CD4-positive, alpha-beta T cell (primary cell): Measurements from ENCODE around the gene SUMO4. TPM values are rescaled to one million over a fixed set of nuclear protein-coding genes. Genes with fewer than 3 reads are reported as not detected.

ENCODE experiments used
- ATAC-seq: fragments of 200-7000 bp; cut with Tn5 transposase; one replicate; pipeline ENCODE4 v1.10.0; 2022; ENCODE audit warnings: mild to moderate bottlenecking; ENCODE audit not compliant: poor library complexity
- CTCF ChIA-PET: fragments of 350-600 bp; sonication (Branson Sonifier 250); formaldehyde crosslinking; loops from one replicate; lab custom pipeline; 2021; ENCODE audit warnings: antibody characterized with exemption, inconsistent platforms; lab: Charles Lee
- POLR2A ChIA-PET: fragments of 350-600 bp; sonication (Branson Sonifier 250); formaldehyde crosslinking; loops from one replicate; lab custom pipeline; 2021; ENCODE audit warnings: antibody characterized with exemption, inconsistent platforms; lab: Charles Lee
- DNase-seq, 14 experiments: peaks; one replicate each; pipeline ENCODE4 v3.0.0-alpha.2; 2013 to 2020; ENCODE audit warnings: mixed read lengths in 2 of 14
- H3K27ac ChIP-seq, 2 donors: one replicate each; pipeline versions ENCODE4 v1.5.1 to v1.7.0; 2013; ENCODE audit warnings: low read length in 2 of 2, low read depth in 1 of 2, mild to moderate bottlenecking in 1 of 2
- H3K27me3 ChIP-seq, 2 experiments: 1 replicate in 1 of 2; 2 replicates in 1 of 2; pipeline versions ENCODE4 v1.6.1 to v1.7.0; 2013; ENCODE audit warnings: low read length in 2 of 2, control low read depth in 1 of 2, mild to moderate bottlenecking in 1 of 2, moderate library complexity in 1 of 2; ENCODE audit not compliant: insufficient read depth in 2 of 2, control insufficient read depth in 1 of 2
- H3K36me3 ChIP-seq: one replicate; pipeline ENCODE4 v1.6.1; 2013; ENCODE audit warnings: low read length, control low read depth; ENCODE audit not compliant: insufficient read depth
- H3K4me1 ChIP-seq: one replicate; pipeline ENCODE4 v1.6.1; 2013; ENCODE audit warnings: low read length, control low read depth; ENCODE audit not compliant: insufficient read depth
- H3K4me3 ChIP-seq: one replicate; pipeline ENCODE4 v1.5.1; 2013; ENCODE audit warnings: mild to moderate bottlenecking, low read length, moderate library complexity
- H3K9me3 ChIP-seq, 2 experiments: 1 replicate in 1 of 2; 2 replicates in 1 of 2; pipeline versions ENCODE4 v1.6.1 to v1.7.0; 2013; ENCODE audit warnings: low read length in 2 of 2, mild to moderate bottlenecking in 2 of 2, control low read depth in 1 of 2, moderate library complexity in 1 of 2; ENCODE audit not compliant: control insufficient read depth in 1 of 2, insufficient read depth in 1 of 2
- H3K27ac Mint-ChIP-seq: one replicate; pipeline ENCODE4 v1.8.0; 2020; ENCODE audit warnings: mixed read lengths
- H3K27me3 Mint-ChIP-seq: one replicate; pipeline ENCODE4 v1.8.0; 2021; ENCODE audit warnings: mixed read lengths
- H3K36me3 Mint-ChIP-seq: one replicate; pipeline ENCODE4 v1.8.0; 2021; ENCODE audit warnings: low read depth, mixed read lengths
- H3K4me1 Mint-ChIP-seq: one replicate; pipeline ENCODE4 v1.8.0; 2021; ENCODE audit warnings: low read depth, mixed read lengths
- H3K4me3 Mint-ChIP-seq: one replicate; pipeline ENCODE4 v1.8.0; 2020; ENCODE audit warnings: mild to moderate bottlenecking, mixed read lengths
- H3K9me3 Mint-ChIP-seq: one replicate; pipeline ENCODE4 v1.8.0; 2020; ENCODE audit warnings: mixed read lengths
- CTCF ChIP-seq: fragments of 200-600 bp; IDR thresholded peaks from one replicate; pipeline ENCODE4 v1.8.0; 2022; ENCODE audit warnings: antibody characterized with exemption, mild to moderate bottlenecking
- intact Hi-C, 2 experiments: fragments of 100-400 bp; cut with DNase I in 1 of 2; cut with micrococcal nuclease in 1 of 2; formaldehyde crosslinking; loops; one replicate each; pipeline versions ENCODE4 v1.15.1 to v1.9.0; 2023 to 2025; cut with DNase I, micrococcal nuclease
- total RNA-seq, 174 experiments: library from RNA in 2 of 174; stranded (reverse) in 2 of 174; gene quantifications; one replicate each; pipeline ENCODE4 v1.2.3 and lab custom pipeline; 2021 to 2026

The SUMO4 gene
- total RNA-seq, 2 experiments from 2014 or later = 8.6 to 8.7 TPM

- intact Hi-C loops = loop anchor here in 1 of 2 experiments (5.0 kb wide), 1 partner anchor 37 kb away; no protein-coding TSS in a partner anchor
- ATAC-seq = no peak
Measured at GRCh38 chr6:149379977-149380376, 20.1 kb upstream of the SUMO4 start.

GRCh38 chr6:149380523-149380922 lies 19.5 kb upstream of the SUMO4 start:
- ChIA-PET POLR2A (no interaction called here), CTCF (no interaction called here)
- Mint-ChIP-seq H3K27ac (no peak overlapping the region), H3K27me3 (no peaks in the 10 kb centered on the region), H3K4me3 (no peak overlapping the region), H3K9me3 (no peaks in the 10 kb centered on the region), H3K36me3 (peaks cover 84% of the 10 kb centered on the region), H3K4me1 (peaks cover 50% of the 10 kb centered on the region)
- H3K4me1 ChIP-seq = peaks cover 5% of the 10 kb centered on the region
- DNase-seq (no peak), ATAC-seq (no peak)
- intact Hi-C loops = loop anchor here in 1 of 2 experiments (5.0 kb wide), 1 partner anchor 37 kb away; no protein-coding TSS in a partner anchor
- no peak for TF ChIP-seq CTCF
- no peak overlapping the region for H3K4me3 ChIP-seq
- H3K9me3 ChIP-seq = no peaks in the 10 kb centered on the region
- H3K27ac ChIP-seq = no peak overlapping the region
- no peaks in the 10 kb centered on the region for H3K27me3 ChIP-seq
- H3K36me3 ChIP-seq = peaks cover 65% of the 10 kb centered on the region

More at GRCh38 chr6:149379977-149380376, 20.1 kb upstream of the SUMO4 start:
- Histone ChIP-seq H3K9me3 (no peaks in the 10 kb centered on the region), H3K27ac (no peak overlapping the region), H3K4me3 (no peak overlapping the region), H3K27me3 (no peaks in the 10 kb centered on the region), H3K4me1 (peaks cover 5% of the 10 kb centered on the region), H3K36me3 (peaks cover 61% of the 10 kb centered on the region)
- Mint-ChIP-seq H3K9me3 (no peaks in the 10 kb centered on the region), H3K36me3 (peaks cover 84% of the 10 kb centered on the region), H3K27me3 (no peaks in the 10 kb centered on the region), H3K4me3 (no peak overlapping the region), H3K27ac (no peak overlapping the region), H3K4me1 (peaks cover 55% of the 10 kb centered on the region)
- ChIA-PET CTCF (no interaction called here), POLR2A (no interaction called here)
- no peak for DNase-seq
- no peak for TF ChIP-seq CTCF

- no peaks in the 10 kb centered on the region for H3K27me3 ChIP-seq
- intact Hi-C loops = loop anchor here in 1 of 2 experiments (5.0 kb wide), 1 partner anchor 34 kb away; no protein-coding TSS in a partner anchor
- CTCF ChIA-PET = interaction anchor here (1.0 to 1.3 kb wide), 2 partner anchors 17 to 62 kb away, joined by 3 to 4 read pairs; no protein-coding TSS in a partner anchor
- H3K36me3 Mint-ChIP-seq = peaks cover 94% of the 10 kb centered on the region
- peaks cover 9% of the 10 kb centered on the region for H3K9me3 Mint-ChIP-seq
- no peak overlapping the region for H3K4me3 Mint-ChIP-seq
- H3K4me1 ChIP-seq = peaks cover 5% of the 10 kb centered on the region
- H3K4me1 Mint-ChIP-seq = peaks cover 64% of the 10 kb centered on the region
- ATAC-seq (no peak), DNase-seq (no peak)
- no peaks in the 10 kb centered on the region for H3K27me3 Mint-ChIP-seq
- no peak overlapping the region for H3K27ac Mint-ChIP-seq
- TF ChIP-seq CTCF = no peak
- no peak overlapping the region for H3K4me3 ChIP-seq
- H3K9me3 ChIP-seq = no peaks in the 10 kb centered on the region
- peaks cover 69% of the 10 kb centered on the region for H3K36me3 ChIP-seq
- H3K27ac ChIP-seq = no peak overlapping the region
- POLR2A ChIA-PET = no interaction called here
Measured at GRCh38 chr6:149383371-149383770, 16.7 kb upstream of the SUMO4 start.
